HepG2 (cell line): Measurements from ENCODE around the gene CFAP43. TPM values are rescaled to one million over a fixed set of nuclear protein-coding genes. Genes with fewer than 3 reads are reported as not detected.
A peak's percentile ranks its signal among the peaks of the same experiment; 100 is the strongest.

Experiments
- E2F5 ChIP-seq: sonication (generic); formaldehyde crosslinking; conservative IDR thresholded peaks from 2 replicates; pipeline ENCODE4 v1.4.0; 2020; ENCODE audit warnings: missing genetic modification reagents
- GATA4 ChIP-seq: sonication (generic); IDR thresholded peaks from 2 replicates; pipeline ENCODE4 v1.6.1; 2016; ENCODE audit warnings: antibody characterized with exemption, low read depth, borderline replicate concordance
- GLI4 ChIP-seq: sonication (generic); formaldehyde crosslinking; IDR thresholded peaks from 2 replicates; pipeline ENCODE4 v1.5.1; 2020; ENCODE audit warnings: missing genetic modification reagents, mild to moderate bottlenecking, moderate library complexity, borderline replicate concordance
- SKI ChIP-seq: fragments of 450-650 bp; IDR thresholded peaks from one replicate; pipeline ENCODE4 v1.6.1; 2018; ENCODE audit warnings: mild to moderate bottlenecking; ENCODE audit not compliant: partially characterized antibody
- SKIL ChIP-seq: sonication (generic); formaldehyde crosslinking; IDR thresholded peaks from 2 replicates; pipeline ENCODE4 v1.8.0; 2022; ENCODE audit warnings: missing genetic modification reagents, mild to moderate bottlenecking, moderate library complexity, borderline replicate concordance
- TBX3 ChIP-seq: fragments of 450-650 bp; IDR thresholded peaks from 2 replicates; pipeline ENCODE4 v1.6.1; 2017; ENCODE audit warnings: antibody characterized with exemption, mild to moderate bottlenecking, inconsistent platforms, borderline replicate concordance
- XBP1 ChIP-seq: sonication (generic); formaldehyde crosslinking; IDR thresholded peaks from 2 replicates; pipeline ENCODE4 v1.5.0; 2020; ENCODE audit warnings: missing genetic modification reagents
- ZNF251 ChIP-seq: sonication (generic); formaldehyde crosslinking; IDR thresholded peaks from 2 replicates; pipeline ENCODE4 v1.9.0; 2021; ENCODE audit warnings: mild to moderate bottlenecking, missing genetic modification reagents
- ZNF280B ChIP-seq: sonication (generic); formaldehyde crosslinking; IDR thresholded peaks from 2 replicates; pipeline ENCODE4 v1.5.0; 2020; ENCODE audit warnings: missing genetic modification reagents, mild to moderate bottlenecking, borderline replicate concordance
- ZNF362 ChIP-seq: sonication (generic); formaldehyde crosslinking; IDR thresholded peaks from 2 replicates; pipeline ENCODE4 v1.4.0; 2020; ENCODE audit warnings: missing genetic modification reagents, mild to moderate bottlenecking, borderline replicate concordance
- ZNF441 ChIP-seq: sonication (generic); formaldehyde crosslinking; IDR thresholded peaks from 2 replicates; pipeline ENCODE4 v1.7.0; 2021; ENCODE audit warnings: missing genetic modification reagents, borderline replicate concordance
- ZNF629 ChIP-seq: sonication (generic); formaldehyde crosslinking; conservative IDR thresholded peaks from 2 replicates; pipeline ENCODE4 v1.5.0; 2020; ENCODE audit warnings: missing genetic modification reagents
- ZNF710 ChIP-seq: sonication (generic); formaldehyde crosslinking; IDR thresholded peaks from 2 replicates; pipeline ENCODE4 v1.5.0; 2020; ENCODE audit warnings: mild to moderate bottlenecking, missing genetic modification reagents, borderline replicate concordance
- ZNF878 ChIP-seq: sonication (generic); formaldehyde crosslinking; IDR thresholded peaks from 2 replicates; pipeline ENCODE4 v1.8.1; 2023; ENCODE audit warnings: mild to moderate bottlenecking, missing genetic modification reagents, moderate library complexity
- polyA plus RNA-seq, 8 experiments: library from polyadenylated mRNA; depleted of rRNA in 3 of 8; stranded (reverse) in 7 of 8; unstranded in 1 of 8; fragments of >200 nt; fragmentation: Illumina TruSeq in 4 of 8; extraction: Trizol in 4 of 8; gene quantifications; 2 replicates each; pipeline versions ENCODE4 v1.2.1 to v1.2.3, GENCODE V29; 2011 to 2016; ENCODE audit warnings: low read depth in 4 of 8, missing spikeins in 1 of 8, mixed read lengths in 1 of 8; ENCODE audit not compliant: insufficient read depth in 1 of 8
- total RNA-seq, 5 experiments: library from RNA; depleted of rRNA; stranded (reverse); fragments of >200 nt; fragmentation: Illumina TruSeq; extraction: Trizol; gene quantifications; 2 replicates each; pipeline ENCODE4 v1.2.3, GENCODE V29; 2016; ENCODE audit warnings: low read depth in 1 of 5
- TF ChIP-seq, protein P1 (sequence below): sonication (generic); formaldehyde crosslinking; IDR thresholded peaks from 2 replicates; pipeline ENCODE4 v1.8.1; 2023; ENCODE audit warnings: missing genetic modification reagents, inconsistent platforms, borderline replicate concordance
- TF ChIP-seq, protein P2 (sequence below): sonication (generic); formaldehyde crosslinking; IDR thresholded peaks from 2 replicates; pipeline ENCODE4 v1.5.1; 2020; ENCODE audit warnings: mild to moderate bottlenecking, missing genetic modification reagents, moderate library complexity

Gene CFAP43
- total and polyA plus RNA-seq, 2 of the 13 experiments (the other 11 are each of a cell fraction or from before 2014, with no cell fraction given), result 0.24 to 0.38 TPM

DNA sequence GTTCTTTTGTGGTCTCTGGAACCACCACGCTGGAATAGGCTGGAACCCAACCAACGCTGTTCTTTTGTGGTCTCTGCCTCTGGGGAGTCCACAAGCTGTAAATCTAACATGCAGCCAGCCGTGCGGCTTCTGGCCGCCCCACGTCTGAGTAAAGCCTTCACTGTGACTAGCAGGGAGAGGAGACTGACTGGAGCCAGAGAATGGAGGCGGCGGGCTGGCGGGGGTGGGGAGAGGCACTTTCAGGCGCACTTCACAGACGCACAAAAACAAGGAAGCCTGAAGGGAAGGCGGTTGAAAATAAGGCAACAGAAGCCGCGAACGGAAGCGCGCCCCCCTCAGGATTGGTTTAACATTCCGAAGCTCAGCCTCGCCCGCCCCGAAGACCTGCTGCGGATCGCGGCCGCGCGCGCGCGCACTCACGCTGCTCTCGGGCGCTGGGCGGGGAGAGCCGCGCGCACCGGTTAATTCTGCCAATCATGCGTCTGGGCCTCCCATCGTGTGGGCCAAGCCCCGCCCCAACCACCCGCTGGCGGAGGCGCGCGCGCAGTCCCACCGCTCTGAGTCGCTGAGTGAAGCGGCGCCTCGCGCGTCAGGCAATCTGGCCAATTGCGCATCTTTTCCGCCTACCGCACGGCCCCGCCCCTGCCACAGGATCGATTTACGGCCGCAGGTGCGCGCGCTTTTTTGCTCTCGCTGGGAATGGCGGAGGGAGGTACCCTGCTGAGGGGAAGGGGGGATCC is 110.5 kb downstream of the CFAP43 start, which contains the start of gene SFR1 (continued):
- TF ChIP-seq ZNF441 (CRISPR knock-in tag) (no peak), SKI (no peak), ZNF629 (CRISPR knock-in tag) (no peak), ZNF362 (CRISPR knock-in tag) (no peak), TBX3 (0 out of 2 replicates have a peak, but pooled peaks have one; percentile 1), ZNF710 (CRISPR knock-in tag) (peak; percentile 57; the same call in 1 of the 2 replicates), GLI4 (CRISPR knock-in tag) (no peak), ZNF878 (CRISPR knock-in tag) (peak; percentile 46; the same call in 1 of the 2 replicates), SKIL (CRISPR knock-in tag) (no peak), XBP1 (CRISPR knock-in tag) (no peak), GATA4 (0 out of 2 replicates have a peak, but pooled peaks have one; percentile 57), E2F5 (CRISPR knock-in tag) (peak; percentile 79; the same call in 1 of the 2 replicates), ZNF251 (CRISPR knock-in tag) (no peak), ZNF280B (peak; percentile 88)
- TF ChIP-seq, protein P1, sequence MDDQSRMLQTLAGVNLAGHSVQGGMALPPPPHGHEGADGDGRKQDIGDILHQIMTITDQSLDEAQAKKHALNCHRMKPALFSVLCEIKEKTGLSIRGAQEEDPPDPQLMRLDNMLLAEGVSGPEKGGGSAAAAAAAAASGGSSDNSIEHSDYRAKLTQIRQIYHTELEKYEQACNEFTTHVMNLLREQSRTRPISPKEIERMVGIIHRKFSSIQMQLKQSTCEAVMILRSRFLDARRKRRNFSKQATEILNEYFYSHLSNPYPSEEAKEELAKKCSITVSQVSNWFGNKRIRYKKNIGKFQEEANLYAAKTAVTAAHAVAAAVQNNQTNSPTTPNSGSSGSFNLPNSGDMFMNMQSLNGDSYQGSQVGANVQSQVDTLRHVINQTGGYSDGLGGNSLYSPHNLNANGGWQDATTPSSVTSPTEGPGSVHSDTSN, result no peak
- TF ChIP-seq, protein P2, sequence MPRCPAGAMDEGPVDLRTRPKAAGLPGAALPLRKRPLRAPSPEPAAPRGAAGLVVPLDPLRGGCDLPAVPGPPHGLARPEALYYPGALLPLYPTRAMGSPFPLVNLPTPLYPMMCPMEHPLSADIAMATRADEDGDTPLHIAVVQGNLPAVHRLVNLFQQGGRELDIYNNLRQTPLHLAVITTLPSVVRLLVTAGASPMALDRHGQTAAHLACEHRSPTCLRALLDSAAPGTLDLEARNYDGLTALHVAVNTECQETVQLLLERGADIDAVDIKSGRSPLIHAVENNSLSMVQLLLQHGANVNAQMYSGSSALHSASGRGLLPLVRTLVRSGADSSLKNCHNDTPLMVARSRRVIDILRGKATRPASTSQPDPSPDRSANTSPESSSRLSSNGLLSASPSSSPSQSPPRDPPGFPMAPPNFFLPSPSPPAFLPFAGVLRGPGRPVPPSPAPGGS, result no peak
